Calu3 (cell line): Measurements from ENCODE around the gene RESP18. TPM values are rescaled to one million over a fixed set of nuclear protein-coding genes. Genes with fewer than 3 reads are reported as not detected.

Experiments used
- BruUV-seq: library from RNA; stranded (reverse); fragments of 400-500 nt; replicated peaks from 2 replicates; lab custom pipeline; 2021; lab: Mats Ljungman, UMichigan
- CTCF ChIA-PET: fragments of 300-600 bp; sonication (Branson Sonifier 250); formaldehyde crosslinking; loops from one replicate; lab custom pipeline; 2022; ENCODE audit warnings: antibody characterized with exemption; lab: Charles Lee
- DNase-seq: peaks from one replicate; pipeline ENCODE4 v3.0.0; 2022
- H3K27ac Mint-ChIP-seq: one replicate; pipeline ENCODE4 v1.8.0; 2022; ENCODE audit warnings: mixed read lengths; ENCODE audit not compliant: unreplicated experiment
- H3K27me3 Mint-ChIP-seq: one replicate; pipeline ENCODE4 v1.8.0; 2022; ENCODE audit warnings: mixed read lengths; ENCODE audit not compliant: unreplicated experiment
- H3K36me3 Mint-ChIP-seq: one replicate; pipeline ENCODE4 v1.8.0; 2022; ENCODE audit warnings: mild to moderate bottlenecking, moderate library complexity, mixed read lengths; ENCODE audit not compliant: insufficient read depth, unreplicated experiment
- H3K4me1 Mint-ChIP-seq: one replicate; pipeline ENCODE4 v1.8.0; 2022; ENCODE audit warnings: mild to moderate bottlenecking, low read depth, mixed read lengths; ENCODE audit not compliant: unreplicated experiment
- H3K4me3 Mint-ChIP-seq: one replicate; pipeline ENCODE4 v1.8.0; 2022; ENCODE audit warnings: mild to moderate bottlenecking, low read depth, moderate library complexity, mixed read lengths; ENCODE audit not compliant: unreplicated experiment
- H3K9me3 Mint-ChIP-seq: one replicate; pipeline ENCODE4 v1.8.0; 2022; ENCODE audit warnings: low read depth, mixed read lengths; ENCODE audit not compliant: unreplicated experiment
- CTCF ChIP-seq: fragments of 200-600 bp; IDR thresholded peaks from one replicate; pipeline ENCODE4 v1.8.0; 2022; ENCODE audit warnings: antibody characterized with exemption; ENCODE audit not compliant: unreplicated experiment
- intact Hi-C: fragments of 100-400 bp; cut with micrococcal nuclease; formaldehyde crosslinking; loops from one replicate; pipeline ENCODE4 v1.10.0; 2022; ENCODE audit not compliant: unreplicated experiment
- total RNA-seq: library from RNA; stranded (reverse); gene quantifications from 2 replicates; pipeline ENCODE4 v1.2.3, GENCODE V29; 2022

The RESP18 gene
- total RNA-seq, 1 experiment from 2014 or later = not detected

- Mint-ChIP-seq H3K36me3 (peaks cover 7% of the 10 kb centered on the region), H3K27ac (no peak overlapping the region), H3K27me3 (no peaks in the 10 kb centered on the region), H3K4me1 (peaks cover 19% of the 10 kb centered on the region), H3K4me3 (no peak overlapping the region), H3K9me3 (no peaks in the 10 kb centered on the region)
- CTCF ChIA-PET = no interaction called here
- BruUV-seq = no TSS peak
- no peak for TF ChIP-seq CTCF
- intact Hi-C loops = no loop called here
- DNase-seq = no peak
Observed at GRCh38 chr2:219369447-219369861, 36.9 kb upstream of the RESP18 start.

GRCh38 chr2:219368690-219369191, 36.2 kb upstream of the RESP18 start:
- no peak for TF ChIP-seq CTCF
- Mint-ChIP-seq H3K4me1 (peaks cover 19% of the 10 kb centered on the region), H3K36me3 (peaks cover 5% of the 10 kb centered on the region), H3K27ac (no peak overlapping the region), H3K4me3 (no peak overlapping the region), H3K9me3 (no peaks in the 10 kb centered on the region), H3K27me3 (no peaks in the 10 kb centered on the region)
- intact Hi-C loops = no loop called here
- BruUV-seq = no TSS peak
- CTCF ChIA-PET = no interaction called here
- no peak for DNase-seq

GRCh38 chr2:219362524-219363164, 30.1 kb upstream of the RESP18 start:
- Mint-ChIP-seq H3K4me3 (no peak overlapping the region), H3K9me3 (no peaks in the 10 kb centered on the region), H3K4me1 (no peaks in the 10 kb centered on the region), H3K36me3 (peaks cover 4% of the 10 kb centered on the region), H3K27me3 (peaks cover 37% of the 10 kb centered on the region), H3K27ac (no peak overlapping the region)
- CTCF ChIA-PET = interaction anchor here (0.6 to 0.7 kb wide), 2 partner anchors 183 to 262 kb away, joined by 3 to 4 read pairs; no protein-coding TSS in a partner anchor
- DNase-seq = no peak
- intact Hi-C loops = no loop called here
- no peak for TF ChIP-seq CTCF
- no TSS peak for BruUV-seq

- Mint-ChIP-seq H3K27ac (no peak overlapping the region), H3K9me3 (no peaks in the 10 kb centered on the region), H3K27me3 (peaks cover 40% of the 10 kb centered on the region), H3K4me1 (no peaks in the 10 kb centered on the region), H3K4me3 (no peak overlapping the region), H3K36me3 (peaks cover 4% of the 10 kb centered on the region)
- intact Hi-C loops = no loop called here
- no peak for DNase-seq
- no peak for TF ChIP-seq CTCF
- no TSS peak for BruUV-seq
- CTCF ChIA-PET = interaction anchor here (0.6 to 0.7 kb wide), 2 partner anchors 182 to 262 kb away, joined by 3 to 4 read pairs; no protein-coding TSS in a partner anchor
Observed at GRCh38 chr2:219362072-219362471, 29.5 kb upstream of the RESP18 start.
